CD4-positive, alpha-beta T cell treated with Interleukin-15 for 4 hours (primary cell): ENCODE measurements around the gene AP5B1.

Experiments
- DNase-seq: peaks from one replicate; pipeline ENCODE4 v3.0.0-alpha.2; 2020; ENCODE audit warnings: low spot score

Gene AP5B1, protein sequence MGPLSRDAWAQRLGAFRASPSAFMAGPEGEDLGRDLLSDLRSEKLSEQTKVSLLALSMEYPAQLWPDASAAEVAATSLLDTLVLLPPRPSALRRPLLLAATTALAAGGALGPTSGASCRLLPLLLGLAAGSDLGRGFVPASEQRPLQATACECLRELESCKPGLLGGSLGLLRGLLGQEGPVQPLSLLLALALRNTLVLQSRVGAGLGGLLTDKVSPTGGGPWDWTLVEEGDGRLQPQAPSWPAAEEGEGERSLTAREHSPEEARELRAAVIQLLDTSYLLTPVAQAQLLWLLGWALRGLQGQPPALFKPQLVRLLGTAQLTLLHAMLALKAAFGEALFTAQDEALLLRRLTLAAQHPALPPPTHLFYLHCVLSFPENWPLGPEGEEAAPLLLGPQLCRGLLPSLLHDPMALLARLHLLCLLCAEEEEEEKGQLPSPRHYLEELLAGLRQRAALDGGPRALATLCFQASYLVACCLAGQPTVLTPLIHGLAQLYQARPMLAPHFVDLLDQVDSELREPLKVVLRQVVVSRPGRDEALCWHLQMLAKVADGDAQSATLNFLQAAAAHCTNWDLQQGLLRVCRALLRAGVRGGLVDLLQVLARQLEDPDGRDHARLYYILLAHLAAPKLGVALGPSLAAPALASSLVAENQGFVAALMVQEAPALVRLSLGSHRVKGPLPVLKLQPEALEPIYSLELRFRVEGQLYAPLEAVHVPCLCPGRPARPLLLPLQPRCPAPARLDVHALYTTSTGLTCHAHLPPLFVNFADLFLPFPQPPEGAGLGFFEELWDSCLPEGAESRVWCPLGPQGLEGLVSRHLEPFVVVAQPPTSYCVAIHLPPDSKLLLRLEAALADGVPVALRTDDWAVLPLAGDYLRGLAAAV

DNA sequence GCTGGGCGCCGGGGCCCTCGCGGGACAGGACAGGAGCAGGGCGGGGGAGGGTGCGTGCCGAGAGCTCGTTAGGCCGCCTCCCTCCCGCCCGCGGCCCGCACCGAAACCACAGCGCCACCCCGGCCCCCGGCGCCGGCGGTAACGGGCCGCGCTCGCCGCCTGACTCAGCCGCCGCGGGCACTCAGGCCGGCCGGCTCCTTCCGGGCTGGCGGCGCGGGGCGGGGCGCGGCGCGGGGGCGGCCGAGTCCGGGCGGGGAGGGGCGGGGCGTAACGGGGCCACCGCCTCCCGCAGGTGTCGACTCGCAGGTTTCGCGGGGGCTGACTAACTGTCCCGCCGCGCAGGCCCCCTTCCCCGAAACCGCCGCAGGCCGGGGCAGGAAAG is at the start of gene AP5B1:
TSS of gene AP5B1 (minus strand) at position 207 of the 382 bp plus-strand sequence. CDS start 385 bp downstream, outside the sequence.
- peak; percentile 69 for DNase-seq

DNA sequence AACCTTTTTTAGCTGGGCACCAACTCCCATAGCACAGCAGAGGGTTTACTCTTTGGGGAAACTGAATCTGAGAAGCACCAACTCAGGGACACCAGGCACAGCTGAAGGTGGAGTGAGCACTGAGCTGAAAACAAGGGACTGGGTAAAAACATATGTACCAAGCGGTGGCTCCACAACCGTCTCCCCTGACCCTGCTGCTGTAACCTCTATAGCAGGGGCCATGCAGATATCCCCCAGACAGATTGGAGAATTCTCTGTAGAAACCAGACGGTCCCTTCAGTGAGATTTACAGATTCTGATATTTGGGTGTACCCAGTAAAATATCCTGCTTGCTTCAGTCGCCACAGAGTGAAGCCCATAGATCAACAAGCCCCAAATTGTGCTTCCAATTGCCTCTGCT is 48.7 kb upstream of the AP5B1 start:
- DNase-seq = no peak

DNA sequence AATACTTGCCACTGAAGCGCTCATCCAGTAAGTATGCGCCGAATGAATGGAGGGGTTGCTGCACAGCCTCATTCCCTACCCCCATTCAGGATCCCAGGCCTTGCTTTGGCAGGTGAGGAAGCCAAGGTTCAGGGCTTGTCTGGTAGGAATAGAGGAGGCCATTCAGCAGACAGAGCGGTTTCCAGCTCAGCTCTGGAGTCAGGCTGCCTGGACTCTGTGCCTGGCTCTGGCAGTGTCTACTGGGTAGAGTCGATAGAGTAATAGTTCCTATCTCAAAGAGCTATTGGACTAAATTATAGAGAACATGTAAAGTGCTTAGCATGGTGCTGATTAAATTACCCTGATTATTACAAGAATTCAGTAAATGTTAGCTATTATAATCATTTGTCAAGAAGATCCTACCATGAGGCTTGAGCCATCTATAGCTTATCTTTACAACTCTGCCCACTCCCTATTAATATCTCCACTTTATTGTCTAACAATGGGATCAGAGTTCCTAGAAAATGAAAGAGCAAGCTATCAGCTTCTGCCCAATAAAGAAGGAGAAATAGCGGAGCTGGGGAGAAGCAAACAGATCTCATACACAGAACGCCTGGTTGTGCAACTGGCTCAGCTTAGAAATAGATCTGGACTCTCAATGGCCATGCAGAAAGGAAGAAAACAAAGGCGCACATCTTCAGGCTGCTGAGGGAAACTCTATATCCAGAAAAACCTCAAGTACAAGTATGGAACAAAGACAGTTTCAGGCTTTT is 46.4 kb upstream of the AP5B1 start:
- no peak for DNase-seq

DNA sequence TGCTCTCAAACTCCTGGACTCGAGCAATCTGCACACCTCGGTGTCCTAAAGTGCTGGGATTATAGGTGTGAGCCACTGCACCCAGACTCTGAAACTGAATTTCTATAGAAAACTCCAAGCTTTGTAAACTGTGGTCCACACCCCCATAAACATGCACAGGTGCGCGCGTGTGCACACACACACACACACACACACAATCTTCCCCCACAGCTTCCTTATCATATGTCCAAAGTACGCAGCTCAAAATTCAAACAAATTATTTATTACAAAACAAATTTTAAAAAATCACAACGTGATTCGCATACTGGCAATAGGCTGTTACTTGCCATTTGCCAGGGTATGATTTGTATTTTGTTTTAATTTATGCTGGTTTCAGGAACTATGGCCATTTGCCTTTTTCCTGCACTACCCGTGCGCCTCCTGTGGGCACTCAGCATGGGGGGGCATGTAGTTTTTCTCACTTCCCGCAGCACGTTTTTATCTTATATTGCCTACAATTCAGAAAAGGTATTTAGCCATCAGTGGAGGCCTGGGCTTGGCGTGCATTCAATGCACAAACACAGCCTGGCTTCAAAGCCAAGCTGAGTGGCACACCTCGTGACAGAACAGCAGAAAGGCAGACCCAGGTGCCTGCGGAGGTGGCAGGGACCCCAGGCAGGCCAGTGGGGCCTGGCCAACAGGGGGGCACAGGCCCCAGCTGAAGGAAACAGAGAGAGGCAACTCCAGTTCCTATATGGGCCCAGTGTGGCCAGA is 42.2 kb upstream of the AP5B1 start:
- no peak for DNase-seq

DNA sequence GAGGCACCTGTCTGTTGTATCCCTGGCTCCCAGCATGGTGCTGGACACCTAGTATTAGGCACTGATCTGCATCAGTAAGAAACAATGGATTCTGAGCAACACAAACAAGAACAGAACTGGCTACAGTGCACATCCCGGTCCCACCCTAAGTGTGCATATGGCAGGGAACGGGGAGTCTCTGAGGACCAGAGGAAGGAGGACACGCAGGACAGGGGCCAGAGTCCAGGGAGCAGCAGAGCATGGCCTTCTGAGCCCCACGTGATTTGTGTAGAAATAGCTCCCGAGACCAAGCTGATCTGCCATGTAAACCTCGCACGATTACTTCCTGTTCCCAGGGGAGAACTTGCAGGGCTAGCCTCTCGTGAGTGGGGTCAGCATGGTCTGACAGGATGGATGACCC is 40.3 kb upstream of the AP5B1 start:
- no peak for DNase-seq

DNA sequence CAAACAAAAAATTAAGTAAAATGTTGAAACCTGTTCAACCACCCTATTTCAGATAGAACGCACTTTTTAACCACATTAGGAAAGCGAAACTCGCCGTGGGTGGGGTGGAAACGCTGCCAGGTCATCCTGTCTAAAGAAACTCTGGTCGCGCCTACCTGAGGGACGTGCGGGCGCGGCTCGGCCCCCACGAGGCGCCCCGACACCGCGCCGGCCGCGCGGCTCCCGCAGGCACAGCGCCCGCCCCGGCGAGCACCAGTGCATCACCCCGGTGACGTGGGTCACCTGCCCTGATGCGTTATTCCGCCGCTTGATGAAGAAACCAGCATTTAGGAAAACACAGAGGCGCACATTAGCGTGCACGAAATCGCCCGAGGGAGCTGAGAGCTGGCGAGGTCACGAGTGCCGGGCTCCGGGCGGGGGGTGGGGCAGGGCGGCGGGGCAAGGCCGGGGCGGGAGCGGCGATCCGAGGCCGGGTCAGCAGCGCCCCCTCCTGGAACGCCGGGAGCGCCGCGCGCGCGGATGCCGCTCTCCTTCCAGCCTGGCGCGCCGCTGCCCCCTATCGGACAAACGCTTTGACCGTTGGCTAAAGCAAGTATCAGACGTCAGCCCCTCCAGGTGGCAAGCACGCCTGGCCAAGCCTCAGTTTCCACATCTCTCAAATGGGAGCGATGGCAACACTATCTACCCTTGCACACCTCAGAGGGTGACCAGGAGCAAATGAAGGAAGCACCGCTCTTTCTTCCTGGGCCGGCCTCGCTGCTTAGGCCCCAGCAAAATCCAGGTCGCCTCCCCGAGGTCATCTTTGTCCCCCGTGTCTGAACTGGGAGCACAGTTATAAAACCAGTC is 37.3 kb upstream of the AP5B1 start:
- peak; percentile 91 for DNase-seq

DNA sequence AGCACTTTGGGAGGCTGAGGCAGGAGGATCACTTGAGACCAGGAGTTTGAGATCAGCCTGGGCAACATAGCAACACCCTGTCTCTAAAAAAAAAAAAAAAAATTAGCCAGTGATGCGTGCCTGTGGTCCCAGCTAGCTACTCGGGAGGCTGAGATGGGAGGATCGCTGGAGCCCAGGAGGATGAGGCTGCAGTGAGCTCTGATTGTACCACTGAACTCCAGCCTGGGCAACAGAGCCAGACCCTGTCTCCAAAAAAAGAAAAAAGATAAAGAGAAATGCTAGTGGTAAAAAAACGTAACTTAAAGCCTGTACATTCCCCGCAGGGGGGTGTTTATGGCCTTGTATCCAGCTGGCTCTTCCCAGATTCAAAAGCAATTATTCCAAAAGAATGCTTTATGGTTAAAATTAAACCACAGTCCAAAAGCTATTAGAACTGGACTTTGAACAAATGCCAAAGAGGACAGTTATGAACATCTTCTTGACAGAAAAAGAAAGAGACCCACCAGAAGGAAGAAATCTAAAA is 36.6 kb upstream of the AP5B1 start:
- no peak for DNase-seq

DNA sequence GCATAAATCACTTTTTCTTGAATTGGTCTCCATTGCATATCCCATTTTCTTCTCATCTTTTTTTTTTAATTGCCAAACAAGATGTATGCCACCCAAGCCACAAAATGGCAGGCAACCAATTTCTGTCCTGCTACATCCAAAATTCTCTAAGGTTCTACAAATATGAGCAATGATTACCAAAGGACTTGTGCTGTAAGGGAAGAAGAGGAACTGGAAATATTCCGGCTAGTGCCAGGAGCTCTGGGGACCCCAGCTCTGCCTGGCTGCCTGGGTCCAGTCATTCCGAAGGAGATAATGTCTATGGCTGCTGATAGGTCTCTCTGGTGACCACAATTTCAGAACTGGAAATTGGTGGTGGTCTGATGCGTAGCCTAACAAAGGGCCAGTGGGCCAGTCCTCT is 35.9 kb upstream of the AP5B1 start:
- DNase-seq = no peak

DNA sequence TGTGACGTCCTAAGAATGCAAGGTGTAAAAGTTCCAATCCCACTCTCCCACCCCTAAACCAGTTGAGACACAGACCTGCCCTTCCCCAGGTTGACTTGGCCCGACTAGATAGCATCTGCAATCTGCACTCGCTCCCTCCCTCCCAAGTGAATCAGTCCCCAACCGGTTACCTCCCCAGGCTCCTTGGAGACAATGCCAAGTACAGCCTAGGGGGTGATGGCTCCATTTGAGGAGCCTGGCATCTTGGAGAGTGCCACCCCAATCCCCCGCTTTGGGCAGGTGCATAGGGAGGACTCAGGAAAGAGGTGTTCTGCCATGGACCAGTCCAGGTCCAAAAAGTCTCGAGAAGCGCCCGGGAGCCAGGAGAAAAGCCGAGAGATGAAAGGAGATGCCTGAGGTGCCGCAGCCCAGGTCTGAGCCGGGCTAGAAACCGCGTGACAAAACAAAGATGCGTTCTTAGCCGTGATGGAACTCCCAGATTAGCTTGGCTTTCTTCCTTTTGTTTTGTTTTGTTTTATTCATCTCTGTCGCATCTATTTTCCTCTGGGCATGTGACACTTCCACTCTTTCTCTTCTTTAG is 34.3 kb upstream of the AP5B1 start:
- no peak for DNase-seq

DNA sequence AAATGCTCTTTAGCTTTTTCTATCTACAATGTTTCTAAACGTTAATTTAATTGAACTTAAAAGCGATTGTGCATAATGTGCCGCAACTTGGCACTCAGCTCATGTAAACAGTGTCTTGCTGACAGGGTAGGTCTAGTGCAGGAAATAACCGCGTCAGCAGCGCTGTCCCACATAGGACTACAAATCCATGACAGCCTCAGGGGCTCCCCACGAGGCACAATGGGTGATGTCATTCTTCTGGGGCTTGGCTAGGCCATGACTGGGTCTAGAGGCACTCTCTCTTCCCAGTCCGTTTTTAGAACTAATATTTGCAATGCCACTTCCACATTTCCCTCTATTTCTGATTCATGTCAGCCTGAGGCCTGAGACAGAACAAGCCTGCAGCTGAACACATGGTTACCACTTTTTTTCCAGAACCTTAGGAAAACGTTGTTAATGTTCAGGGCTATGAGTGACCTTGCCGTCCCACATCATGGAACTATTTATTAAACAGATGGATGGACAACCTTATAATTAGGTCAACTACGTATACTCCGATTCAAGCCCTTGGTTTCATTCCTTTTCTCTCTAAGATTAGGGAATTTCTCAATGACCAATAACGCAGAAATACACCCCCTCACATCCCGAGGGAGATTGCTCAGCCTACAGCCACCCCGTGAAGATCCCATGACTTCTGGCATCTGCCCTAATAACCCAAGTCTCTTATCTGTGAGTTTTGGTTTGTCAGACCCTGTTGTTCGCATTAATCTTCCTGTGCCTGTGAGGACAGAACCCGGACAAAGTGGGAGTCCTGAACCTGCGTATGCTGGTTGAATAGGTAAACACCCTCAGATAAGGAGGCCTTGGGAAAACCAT is 33.6 kb upstream of the AP5B1 start:
- no peak for DNase-seq

DNA sequence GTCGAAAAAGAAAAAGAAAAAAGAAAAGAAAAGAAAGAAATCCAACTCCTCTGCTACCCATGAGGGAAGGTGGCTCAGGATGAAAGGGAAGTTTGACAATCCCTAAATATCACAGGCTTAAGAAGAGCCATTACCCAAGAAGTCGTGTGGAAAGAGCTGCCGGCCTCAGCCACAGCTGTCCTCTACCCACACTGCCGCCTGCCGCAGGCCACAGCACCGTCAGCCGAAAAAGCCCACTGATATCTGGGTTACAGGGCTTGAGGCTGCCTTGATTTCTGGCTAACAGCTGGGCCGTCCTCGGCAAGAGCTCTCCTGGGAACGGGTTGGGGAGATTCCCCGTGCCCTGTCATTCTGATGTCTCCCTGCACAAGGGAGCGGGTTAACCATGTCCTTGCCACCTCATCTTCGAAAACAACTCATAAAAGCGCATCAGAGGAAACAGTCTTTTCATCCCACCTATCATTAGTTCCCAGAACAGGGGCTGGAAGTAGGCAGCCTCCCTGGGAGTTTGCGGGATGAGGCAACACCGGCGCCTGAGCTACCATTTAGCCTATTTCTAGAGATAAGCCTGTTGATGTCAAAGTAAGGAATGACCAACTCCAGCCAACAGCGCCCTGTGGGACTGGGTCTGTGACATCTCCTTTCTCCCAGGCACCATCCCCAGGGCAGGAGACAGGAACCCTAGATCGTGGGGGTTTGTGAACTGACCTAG is 31.1 kb upstream of the AP5B1 start:
- DNase-seq = no peak

DNA sequence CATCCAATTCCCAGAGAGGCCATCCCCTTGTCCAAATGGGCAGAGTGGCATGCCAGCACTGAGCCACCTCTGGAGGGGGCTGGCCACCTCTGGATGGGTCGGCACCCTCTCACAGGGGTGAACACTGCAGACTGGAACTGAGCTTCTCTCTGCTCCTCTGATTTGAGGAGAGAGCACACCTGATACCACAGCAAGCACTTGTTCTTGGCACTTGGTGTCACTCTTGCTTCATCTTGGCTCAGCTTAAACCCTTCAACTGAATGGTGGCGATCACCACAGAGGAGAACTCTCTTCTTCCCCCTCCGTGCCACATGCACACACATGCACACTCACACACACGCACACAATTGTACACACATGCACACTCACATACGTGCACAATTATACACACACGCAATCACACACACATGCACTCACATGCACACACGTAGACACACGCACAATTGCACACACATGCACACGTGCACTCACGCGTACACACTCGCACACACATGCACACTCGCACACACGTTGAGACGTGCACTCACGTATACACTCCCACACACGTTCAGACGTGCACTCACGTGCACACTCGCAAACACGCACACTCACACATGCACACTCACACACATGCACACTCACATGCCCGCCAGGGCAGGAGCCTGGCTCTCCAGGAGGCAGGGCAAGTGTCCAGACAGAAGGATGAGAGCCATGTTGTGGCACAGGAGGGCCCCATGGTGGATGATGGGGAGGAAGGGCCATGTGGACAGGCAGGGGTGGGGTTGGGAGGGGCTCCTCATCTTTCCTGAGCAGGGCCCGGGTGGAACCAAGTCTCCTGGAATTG is 29.5 kb upstream of the AP5B1 start:
- DNase-seq = no peak

DNA sequence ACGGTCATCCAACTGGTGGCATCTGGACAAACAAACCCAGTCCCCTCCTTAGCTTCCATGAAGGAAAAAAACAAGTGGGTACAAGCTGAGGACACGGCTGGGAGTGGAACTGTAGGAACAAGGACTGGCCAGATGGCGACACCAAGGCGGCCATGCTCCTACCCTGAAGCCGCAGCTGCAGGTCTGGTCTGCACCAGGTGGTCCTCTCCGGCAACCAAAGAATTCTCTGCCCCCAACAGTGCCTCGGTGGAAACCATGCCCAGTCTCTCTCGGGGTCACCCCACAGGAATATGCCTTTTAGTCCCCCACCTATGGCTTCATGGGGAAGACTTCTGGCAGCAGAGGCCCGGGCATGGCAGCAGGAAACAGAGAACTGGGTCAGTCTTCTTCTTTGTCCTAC is 28.7 kb upstream of the AP5B1 start:
- DNase-seq = no peak

DNA sequence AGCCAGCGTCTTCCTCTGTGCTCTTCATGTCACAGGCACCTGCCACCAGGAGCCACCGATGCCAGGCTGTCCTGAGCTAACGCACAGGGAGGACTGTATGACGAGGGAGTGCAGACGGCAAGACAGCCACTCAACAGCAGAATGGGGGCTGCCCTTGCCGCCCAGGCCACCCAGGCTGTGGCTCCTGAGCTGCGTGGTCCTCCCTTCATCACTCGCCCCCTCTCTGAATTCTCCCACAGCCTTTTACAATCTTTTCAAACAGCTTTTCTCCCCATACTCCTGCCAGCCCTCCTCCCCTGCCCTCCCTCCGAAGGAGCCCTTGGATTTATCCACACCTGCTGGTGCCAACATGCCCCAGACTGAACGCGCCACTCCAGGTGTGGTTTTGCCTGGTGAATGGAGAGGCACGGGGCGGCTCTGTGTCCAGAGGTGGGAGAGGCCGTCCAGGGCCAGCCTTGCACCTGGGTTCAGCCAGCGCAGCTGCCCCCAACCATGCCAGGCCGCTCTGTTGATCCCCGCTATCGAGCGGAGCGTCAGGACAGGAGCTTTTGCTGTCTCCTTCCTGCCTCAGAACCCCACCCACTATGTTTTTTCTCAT is 28.1 kb upstream of the AP5B1 start:
- no peak for DNase-seq

DNA sequence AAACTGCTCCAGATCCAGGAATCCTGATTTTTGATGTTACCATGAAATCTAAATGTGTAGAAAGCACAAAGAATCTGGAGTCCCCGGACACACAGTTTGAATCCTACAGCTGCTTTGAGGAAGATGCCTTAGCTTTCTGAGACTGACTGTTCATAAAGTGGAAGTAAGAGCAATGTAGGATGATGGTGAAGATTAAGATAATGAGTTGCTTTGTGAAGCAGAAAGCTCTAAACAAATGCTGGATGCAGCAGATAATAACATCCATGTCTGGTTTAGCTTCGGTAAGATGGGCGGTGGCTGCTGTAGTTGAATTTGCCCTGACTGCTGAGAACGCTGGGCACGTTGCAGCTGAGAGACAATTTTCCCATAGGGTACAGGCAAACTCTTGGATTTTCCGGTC is 26.2 kb upstream of the AP5B1 start:
- no peak for DNase-seq

DNA sequence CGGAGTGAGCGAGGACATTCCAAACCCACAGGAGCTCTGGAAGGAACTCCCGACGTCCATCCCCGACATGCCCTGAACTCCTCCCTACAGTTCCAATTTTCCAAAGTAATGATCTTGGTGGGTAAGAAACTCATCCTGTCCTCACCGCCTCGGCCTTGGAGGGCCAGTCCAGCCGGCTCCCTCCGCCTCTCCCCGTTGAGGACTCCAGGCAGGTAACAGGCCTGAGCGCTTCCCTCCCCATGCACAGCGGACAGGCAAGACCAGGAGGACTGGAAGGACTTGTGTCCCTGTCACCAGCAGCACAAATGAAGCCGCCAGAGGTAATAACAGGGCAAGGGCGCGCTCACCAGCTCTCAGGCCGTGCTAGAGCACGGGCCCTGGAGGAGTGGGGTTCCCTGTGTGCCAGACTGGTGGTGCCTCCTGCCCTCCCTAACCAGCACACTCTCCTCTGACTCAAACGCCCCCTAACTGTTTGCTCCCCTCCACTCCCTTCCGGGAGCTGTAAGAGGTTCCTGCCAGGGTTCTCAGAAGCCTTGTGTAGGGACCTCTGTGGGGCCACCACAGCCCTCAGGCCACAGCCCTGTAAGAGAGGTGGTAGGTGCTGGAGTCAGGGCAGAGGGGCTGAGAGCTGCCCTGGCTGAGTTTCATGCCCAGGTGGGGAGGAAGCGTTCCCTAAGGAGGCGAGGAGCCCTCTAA is 23.2 kb upstream of the AP5B1 start:
- no peak for DNase-seq

DNA sequence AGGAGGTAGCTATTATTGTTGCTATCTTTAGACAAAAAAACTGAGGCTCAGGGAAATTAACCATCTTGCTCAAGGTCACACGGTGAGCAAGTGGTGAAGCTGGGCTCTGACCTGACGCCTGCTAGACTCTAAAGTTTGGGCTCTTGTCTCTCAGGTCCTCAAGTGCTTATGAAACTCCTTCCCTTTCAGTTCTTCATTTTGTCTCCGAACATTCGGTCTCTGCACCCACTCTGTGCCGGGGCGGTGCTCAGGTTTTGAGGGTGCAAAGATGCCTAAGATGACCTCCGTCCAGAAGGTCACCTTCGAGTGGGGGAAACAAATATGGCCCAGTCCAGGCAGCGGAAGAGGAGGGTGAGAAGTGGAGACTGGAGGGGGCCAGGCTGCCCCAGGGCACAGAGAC is 22.1 kb upstream of the AP5B1 start:
- no peak for DNase-seq
